ENCODE data around the gene LONP1. TPM values are rescaled to one million over a fixed set of nuclear protein-coding genes. Genes with fewer than 3 reads are reported as not detected.

LONP1 gene
- polyA plus RNA-seq, 3 donors, result 12.1 to 37.2 (median 13.8) TPM

DNA sequence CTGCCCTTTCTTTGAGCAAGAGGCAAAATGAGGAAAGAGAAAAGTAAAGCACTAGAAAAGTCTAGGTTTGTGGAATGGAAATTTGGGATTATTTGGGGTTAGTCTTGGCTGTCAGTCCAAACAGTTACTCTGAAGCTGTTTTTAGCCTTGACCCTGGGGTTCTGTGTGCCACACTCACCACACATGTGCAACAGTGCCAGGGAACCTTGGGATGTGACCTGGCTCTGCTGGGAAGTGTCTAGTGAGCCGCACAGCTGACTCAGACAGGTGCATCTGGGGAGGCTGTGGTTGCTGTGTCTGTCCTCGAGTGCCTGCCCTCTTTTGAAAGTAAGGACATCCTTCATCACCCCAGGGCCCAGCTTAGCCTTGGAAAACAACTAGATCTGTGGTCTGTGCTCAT is 55.4 kb downstream of the LONP1 start:
- H3K27ac Mint-ChIP-seq, result peak overlapping the region in 2 of 7 donors; percentile 14 to 15

DNA sequence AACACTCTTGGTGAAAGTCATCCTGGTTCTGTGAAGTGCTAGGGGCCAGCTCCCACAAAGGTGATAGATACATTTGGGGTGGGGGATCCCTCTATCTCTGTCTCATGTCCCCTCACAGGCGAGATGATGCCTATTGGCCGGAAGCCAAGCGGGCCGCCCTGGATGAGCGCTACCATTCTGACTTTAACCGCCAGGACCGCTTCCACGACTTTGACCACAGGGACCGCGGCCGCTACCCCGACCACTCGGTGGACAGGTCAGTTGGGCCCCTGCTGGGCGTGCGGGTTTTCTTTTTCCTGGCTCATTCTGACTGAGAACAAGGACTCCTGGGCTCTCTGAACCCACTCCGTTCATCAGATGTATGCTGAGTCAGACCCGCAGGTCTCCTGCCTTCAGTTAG is 56.0 kb downstream of the LONP1 start:
- Histone ChIP-seq H3K4me3 (replicated peaks in 1 of 3; ENCODE audit: low read depth in 2 of 3, low read length in 3 of 3) (no peak overlapping the region), H2AFZ (ENCODE audit: insufficient read depth, low read depth, low read length, poor library complexity, severe bottlenecking) (no peak overlapping the region), H4K20me1 (ENCODE audit: insufficient read depth, low read length) (peaks cover 75% of the 10 kb centered on the region), H3K4me2 (replicated peaks; ENCODE audit: extremely low read depth, low read length, poor library complexity, severe bottlenecking) (no peak overlapping the region), H3K9ac (ENCODE audit: insufficient read depth, low read length, poor library complexity, severe bottlenecking) (no peak overlapping the region), H3K79me2 (ENCODE audit: insufficient read depth, low read length) (no peaks in the 10 kb centered on the region), H3K27me3 (ENCODE audit: control insufficient read depth in 2 of 2, insufficient read depth in 2 of 2, low read length in 2 of 2) (no peaks in the 10 kb centered on the region), H3K27ac (ENCODE audit: low read depth in 1 of 2, low read length in 2 of 2) (no peak overlapping the region), H3K36me3 (replicated peaks in 1 of 2; ENCODE audit: control insufficient read depth in 1 of 2, insufficient read depth in 2 of 2, low read length in 2 of 2) (peaks cover 95 to 98% of the 10 kb centered on the region in 2 donors), H3K9me3 (replicated peaks in 1 of 2; ENCODE audit: control insufficient read depth in 1 of 2, insufficient read depth in 1 of 2, low read length in 2 of 2) (no peaks in the 10 kb centered on the region), H3K4me1 (ENCODE audit: control insufficient read depth in 1 of 2, insufficient read depth in 2 of 2, low read length in 2 of 2) (no peaks in the 10 kb centered on the region)
- peaks cover 79 to 99% of the 10 kb centered on the region in 2 donors for H3K36me3 Mint-ChIP-seq
- TF ChIP-seq, protein P1, sequence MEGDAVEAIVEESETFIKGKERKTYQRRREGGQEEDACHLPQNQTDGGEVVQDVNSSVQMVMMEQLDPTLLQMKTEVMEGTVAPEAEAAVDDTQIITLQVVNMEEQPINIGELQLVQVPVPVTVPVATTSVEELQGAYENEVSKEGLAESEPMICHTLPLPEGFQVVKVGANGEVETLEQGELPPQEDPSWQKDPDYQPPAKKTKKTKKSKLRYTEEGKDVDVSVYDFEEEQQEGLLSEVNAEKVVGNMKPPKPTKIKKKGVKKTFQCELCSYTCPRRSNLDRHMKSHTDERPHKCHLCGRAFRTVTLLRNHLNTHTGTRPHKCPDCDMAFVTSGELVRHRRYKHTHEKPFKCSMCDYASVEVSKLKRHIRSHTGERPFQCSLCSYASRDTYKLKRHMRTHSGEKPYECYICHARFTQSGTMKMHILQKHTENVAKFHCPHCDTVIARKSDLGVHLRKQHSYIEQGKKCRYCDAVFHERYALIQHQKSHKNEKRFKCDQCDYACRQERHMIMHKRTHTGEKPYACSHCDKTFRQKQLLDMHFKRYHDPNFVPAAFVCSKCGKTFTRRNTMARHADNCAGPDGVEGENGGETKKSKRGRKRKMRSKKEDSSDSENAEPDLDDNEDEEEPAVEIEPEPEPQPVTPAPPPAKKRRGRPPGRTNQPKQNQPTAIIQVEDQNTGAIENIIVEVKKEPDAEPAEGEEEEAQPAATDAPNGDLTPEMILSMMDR (IDR thresholded peaks at IDR 0.05), result no peak
- H3K27ac Mint-ChIP-seq, result no peak overlapping the region
- intact Hi-C loops (cut with micrococcal nuclease), result no loop called here
- H3K27me3 Mint-ChIP-seq (ENCODE audit: low read depth in 3 of 3), result no peaks in the 10 kb centered on the region
- H3K4me3 Mint-ChIP-seq, result no peak overlapping the region
- DNase-seq, result no peak
- H3K9me3 Mint-ChIP-seq, result no peaks in the 10 kb centered on the region
- 94% methylated on average over 15 of the region's 17 CpGs for WGBS (ENCODE audit: insufficient coverage)
- no peaks in the 10 kb centered on the region for H3K4me1 Mint-ChIP-seq

More for the DNA sequence above, 55.4 kb downstream of the LONP1 start:
- Histone ChIP-seq H3K4me3 (replicated peaks in 1 of 3; ENCODE audit: low read depth in 2 of 3, low read length in 3 of 3) (no peak overlapping the region), H3K4me1 (ENCODE audit: control insufficient read depth in 1 of 2, insufficient read depth in 2 of 2, low read length in 2 of 2) (no peaks in the 10 kb centered on the region), H3K36me3 (replicated peaks in 1 of 2; ENCODE audit: control insufficient read depth in 1 of 2, insufficient read depth in 2 of 2, low read length in 2 of 2) (peaks cover 96 to 98% of the 10 kb centered on the region in 2 donors), H2AFZ (ENCODE audit: insufficient read depth, low read depth, low read length, poor library complexity, severe bottlenecking) (no peak overlapping the region), H3K9me3 (replicated peaks in 1 of 2; ENCODE audit: control insufficient read depth in 1 of 2, insufficient read depth in 1 of 2, low read length in 2 of 2) (no peaks in the 10 kb centered on the region), H4K20me1 (ENCODE audit: insufficient read depth, low read length) (peaks cover 81% of the 10 kb centered on the region), H3K79me2 (ENCODE audit: insufficient read depth, low read length) (no peaks in the 10 kb centered on the region), H3K27ac (ENCODE audit: low read depth in 1 of 2, low read length in 2 of 2) (no peak overlapping the region), H3K27me3 (ENCODE audit: control insufficient read depth in 2 of 2, insufficient read depth in 2 of 2, low read length in 2 of 2) (no peaks in the 10 kb centered on the region), H3K4me2 (replicated peaks; ENCODE audit: extremely low read depth, low read length, poor library complexity, severe bottlenecking) (no peak overlapping the region), H3K9ac (ENCODE audit: insufficient read depth, low read length, poor library complexity, severe bottlenecking) (no peak overlapping the region)
- Mint-ChIP-seq H3K36me3 (peaks cover 81 to 99% of the 10 kb centered on the region in 2 donors), H3K9me3 (no peaks in the 10 kb centered on the region), H3K4me1 (no peaks in the 10 kb centered on the region), H3K27me3 (ENCODE audit: low read depth in 3 of 3) (no peaks in the 10 kb centered on the region), H3K4me3 (no peak overlapping the region)
- intact Hi-C loops (cut with micrococcal nuclease), result no loop called here
- WGBS (ENCODE audit: insufficient coverage), result 100% methylated on average over 1 of the region's 2 CpGs
- no peak for DNase-seq
- TF ChIP-seq, protein P1 (IDR thresholded peaks at IDR 0.05), result no peak
